B cell (primary cell): ENCODE data around the gene SSU72. TPM values are rescaled to one million over a fixed set of nuclear protein-coding genes. Genes with fewer than 3 reads are reported as not detected.

Experiments used
- ATAC-seq: fragments of 200-7000 bp; cut with Tn5 transposase; one replicate; pipeline ENCODE4 v1.10.0; 2021; ENCODE audit warnings: low read depth, mild to moderate bottlenecking, moderate number of reproducible peaks, moderate library complexity
- CTCF ChIA-PET: fragments of 350-600 bp; sonication (Branson Sonifier 250); formaldehyde crosslinking; loops from one replicate; lab custom pipeline; 2021; ENCODE audit warnings: antibody characterized with exemption, inconsistent platforms; lab: Charles Lee
- POLR2A ChIA-PET: fragments of 350-600 bp; sonication (Branson Sonifier 250); formaldehyde crosslinking; loops from one replicate; lab custom pipeline; 2021; ENCODE audit warnings: antibody characterized with exemption; lab: Charles Lee
- DNase-seq: peaks from one replicate; pipeline ENCODE4 v3.0.0; 2013
- H2AFZ ChIP-seq: 2 replicates; pipeline ENCODE4 v1.6.1; 2012; ENCODE audit warnings: mild to moderate bottlenecking, low read depth, low read length; ENCODE audit not compliant: insufficient read depth, poor library complexity, severe bottlenecking
- H3K27ac ChIP-seq, 2 donors: 1 replicate in 1 of 2; 2 replicates in 1 of 2; pipeline ENCODE4 v1.5.1; 2012 to 2013; ENCODE audit warnings: low read length in 2 of 2, mild to moderate bottlenecking in 2 of 2, moderate library complexity in 1 of 2
- H3K27me3 ChIP-seq, 4 experiments: fragments of 200-600 bp in 1 of 4; sonication (generic) in 1 of 4; replicated peaks in 1 of 4; 1 replicate in 2 of 4; 2 replicates in 2 of 4; pipeline versions ENCODE4 v1.6.1 to v1.7.0; 2013 to 2016; ENCODE audit warnings: low read length in 3 of 4, mild to moderate bottlenecking in 2 of 4, mixed read lengths in 1 of 4, moderate library complexity in 1 of 4; ENCODE audit not compliant: insufficient read depth in 4 of 4, control insufficient read depth in 3 of 4; ENCODE audit errors: control extremely low read depth in 1 of 4
- H3K36me3 ChIP-seq, 2 experiments: replicated peaks in 1 of 2; 1 replicate in 1 of 2; 2 replicates in 1 of 2; pipeline versions ENCODE4 v1.6.1 to v1.7.1; 2013; ENCODE audit warnings: low read length in 1 of 2; ENCODE audit not compliant: insufficient read depth in 2 of 2, control insufficient read depth in 1 of 2; ENCODE audit errors: control extremely low read depth in 1 of 2, extremely low read depth in 1 of 2
- H3K4me1 ChIP-seq, 2 donors: fragments of 200-600 bp in 1 of 2; sonication (generic) in 1 of 2; 1 replicate in 1 of 2; 2 replicates in 1 of 2; pipeline versions ENCODE4 v1.5.1 to v1.6.1; 2013 to 2017; ENCODE audit warnings: low read length in 2 of 2; ENCODE audit not compliant: control insufficient read depth in 2 of 2, insufficient read depth in 2 of 2
- H3K4me2 ChIP-seq: replicated peaks from 2 replicates; pipeline ENCODE3; 2012; ENCODE audit warnings: mild to moderate bottlenecking, low read depth, low read length; ENCODE audit not compliant: poor library complexity, severe bottlenecking
- H3K4me3 ChIP-seq, 5 experiments: fragments of 200-600 bp in 1 of 5; sonication (generic) in 1 of 5; 1 replicate in 3 of 5; 2 replicates in 2 of 5; pipeline versions ENCODE4 v1.5.1 to v1.7.0; 2011 to 2016; ENCODE audit warnings: low read length in 4 of 5, mild to moderate bottlenecking in 4 of 5, low read depth in 2 of 5, control low read depth in 1 of 5, moderate library complexity in 1 of 5; ENCODE audit not compliant: insufficient read depth in 1 of 5; ENCODE audit errors: control extremely low read depth in 1 of 5, extremely low read depth in 1 of 5
- H3K79me2 ChIP-seq: fragments of 200-600 bp; sonication (generic); one replicate; pipeline ENCODE4 v1.6.0; 2016; ENCODE audit warnings: low read length; ENCODE audit not compliant: control insufficient read depth, insufficient read depth
- H3K9ac ChIP-seq: fragments of 200-600 bp; sonication (generic); 2 replicates; pipeline ENCODE4 v1.6.1; 2017; ENCODE audit warnings: mild to moderate bottlenecking, low read length, moderate library complexity
- H3K9me3 ChIP-seq, 3 donors: one replicate each; pipeline versions ENCODE4 v1.6.1 to v1.7.1; 2013; ENCODE audit warnings: low read length in 2 of 3; ENCODE audit not compliant: control insufficient read depth in 2 of 3, insufficient read depth in 1 of 3; ENCODE audit errors: control extremely low read depth in 1 of 3
- H4K20me1 ChIP-seq: 2 replicates; pipeline ENCODE4 v1.6.0; 2012; ENCODE audit warnings: mild to moderate bottlenecking, low read length; ENCODE audit not compliant: insufficient read depth, control insufficient read depth, poor library complexity, severe bottlenecking
- H3K27ac Mint-ChIP-seq: one replicate; pipeline ENCODE4 v1.8.0; 2021; ENCODE audit warnings: mixed read lengths
- H3K27me3 Mint-ChIP-seq: one replicate; pipeline ENCODE4 v1.8.0; 2021; ENCODE audit warnings: mixed read lengths
- H3K4me1 Mint-ChIP-seq: one replicate; pipeline ENCODE4 v1.8.0; 2021; ENCODE audit warnings: mixed read lengths
- H3K4me3 Mint-ChIP-seq: one replicate; pipeline ENCODE4 v1.8.0; 2021; ENCODE audit warnings: mixed read lengths
- H3K9me3 Mint-ChIP-seq: one replicate; pipeline ENCODE4 v1.8.0; 2022; ENCODE audit warnings: mixed read lengths; ENCODE audit not compliant: insufficient read depth
- EZH2 ChIP-seq: IDR thresholded peaks from 2 replicates; pipeline ENCODE4 v1.6.1; 2012; ENCODE audit warnings: borderline replicate concordance, low read depth, mild to moderate bottlenecking, moderate library complexity, low read length; ENCODE audit not compliant: insufficient read depth, poor library complexity, severe bottlenecking
- WGBS: methylation state at CpG from one replicate; pipeline ENCODE4 v1.1.5; 2013; ENCODE audit warnings: missing lambda C conversion rate; ENCODE audit not compliant: insufficient coverage; 5-methylcytosine and 5-hydroxymethylcytosine counted together
- intact Hi-C: fragments of 100-400 bp; cut with micrococcal nuclease; formaldehyde crosslinking; loops from one replicate; pipeline ENCODE4 v1.10.0; 2022
- polyA plus RNA-seq: library from polyadenylated mRNA; depleted of rRNA; stranded (reverse); fragments of >200 nt; gene quantifications from 2 replicates; pipeline ENCODE4 v1.2.3, GENCODE V29; 2012
- total RNA-seq, 2 donors: library from RNA; stranded (reverse); fragments of 120-200 nt in 1 of 2; gene quantifications; 1 replicate in 1 of 2; 2 replicates in 1 of 2; pipeline versions ENCODE4 v1.2.3 to v1.2.4, GENCODE V29; 2013 to 2022
- TF ChIP-seq, protein P1 (sequence below): fragments of 200-600 bp; IDR thresholded peaks from one replicate; pipeline ENCODE4 v1.8.0; 2022; ENCODE audit warnings: antibody characterized with exemption, mild to moderate bottlenecking

Gene SSU72
- total and polyA plus RNA-seq, 2 donors (not counting 1 experiment from before 2014, with no cell fraction given): 86.8 to 112 TPM

DNA sequence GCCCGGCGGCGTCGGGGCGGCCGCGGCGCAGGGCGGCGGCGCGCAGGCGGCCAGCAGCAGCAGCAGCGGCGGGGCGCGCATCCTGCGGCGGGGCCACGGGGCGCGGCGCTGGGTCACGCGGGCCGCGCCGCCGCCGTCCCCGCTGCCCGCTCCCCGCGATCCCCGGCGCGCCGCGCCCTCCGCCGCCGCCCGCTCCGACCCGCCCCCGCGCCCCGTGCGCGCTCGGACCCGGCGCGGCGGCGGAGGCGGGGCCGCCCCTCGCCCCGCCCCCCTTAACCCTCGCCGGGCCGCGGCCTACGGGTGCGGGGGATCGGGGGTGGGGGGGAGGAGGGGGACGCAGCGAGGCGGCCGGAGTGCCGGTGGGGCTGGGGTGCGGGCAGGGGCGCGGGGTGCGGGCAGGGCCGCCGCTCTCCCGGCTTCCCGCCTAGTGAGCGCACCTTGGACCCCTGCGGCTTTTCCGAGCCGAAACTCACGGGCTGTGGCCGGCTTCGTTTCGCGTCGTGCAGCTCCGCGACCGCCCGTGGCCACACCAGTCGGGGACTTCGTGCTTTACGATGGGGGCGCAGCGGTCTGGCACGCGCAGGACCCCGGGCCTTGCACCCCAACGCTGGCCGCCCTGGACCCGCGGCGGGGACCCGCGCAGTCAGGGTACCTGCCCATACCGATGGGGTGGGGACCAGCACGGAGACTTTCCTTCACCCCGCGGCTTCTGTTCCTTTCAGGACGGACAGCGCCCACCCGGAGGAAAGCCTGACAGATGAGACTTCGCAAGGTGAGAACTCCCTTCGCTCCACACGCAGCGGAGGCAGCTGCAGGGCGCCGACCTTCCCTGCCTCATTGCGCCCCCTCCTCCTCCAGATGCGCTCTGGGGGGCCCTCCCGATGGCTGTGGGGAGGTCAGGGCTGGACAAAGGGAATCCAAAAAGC is 25.5 kb upstream of the SSU72 start, which contains the start of gene FNDC10:
Gene FNDC10, minus strand, starts transcription at position 201 of the 926 bp plus-strand sequence. Its CDS starts 120 bp downstream, at position 81.
- Histone ChIP-seq H2AFZ (peak within 1 kb of the TSS; percentile 56), H4K20me1 (no peaks in the 10 kb centered on the region), H3K4me2 (peak within 1 kb of the TSS; percentile 81), H3K79me2 (no peaks in the 10 kb centered on the region), H3K27me3 (peaks cover 0 to 32% (median 7%) of the 10 kb centered on the region in 4 experiments), H3K4me3 (peak within 1 kb of the TSS in 3 of 5 experiments; percentile 32 to 46 (median 34)), H3K4me1 (peaks cover 18 to 35% of the 10 kb centered on the region in 2 donors), H3K27ac (no peak within 1 kb of the TSS), H3K36me3 (no peaks in the 10 kb centered on the region), H3K9ac (peak within 1 kb of the TSS; percentile 26), H3K9me3 (peaks cover 0 to 5% (median 0%) of the 10 kb centered on the region in 3 donors)
- Mint-ChIP-seq H3K9me3 (no peaks in the 10 kb centered on the region), H3K4me1 (peaks cover 28% of the 10 kb centered on the region), H3K27ac (peak within 1 kb of the TSS; percentile 59), H3K4me3 (peak within 1 kb of the TSS; percentile 84), H3K27me3 (peaks cover 11% of the 10 kb centered on the region)
- intact Hi-C loops: no loop called here
- no peak for TF ChIP-seq EZH2
- TF ChIP-seq, protein P1, sequence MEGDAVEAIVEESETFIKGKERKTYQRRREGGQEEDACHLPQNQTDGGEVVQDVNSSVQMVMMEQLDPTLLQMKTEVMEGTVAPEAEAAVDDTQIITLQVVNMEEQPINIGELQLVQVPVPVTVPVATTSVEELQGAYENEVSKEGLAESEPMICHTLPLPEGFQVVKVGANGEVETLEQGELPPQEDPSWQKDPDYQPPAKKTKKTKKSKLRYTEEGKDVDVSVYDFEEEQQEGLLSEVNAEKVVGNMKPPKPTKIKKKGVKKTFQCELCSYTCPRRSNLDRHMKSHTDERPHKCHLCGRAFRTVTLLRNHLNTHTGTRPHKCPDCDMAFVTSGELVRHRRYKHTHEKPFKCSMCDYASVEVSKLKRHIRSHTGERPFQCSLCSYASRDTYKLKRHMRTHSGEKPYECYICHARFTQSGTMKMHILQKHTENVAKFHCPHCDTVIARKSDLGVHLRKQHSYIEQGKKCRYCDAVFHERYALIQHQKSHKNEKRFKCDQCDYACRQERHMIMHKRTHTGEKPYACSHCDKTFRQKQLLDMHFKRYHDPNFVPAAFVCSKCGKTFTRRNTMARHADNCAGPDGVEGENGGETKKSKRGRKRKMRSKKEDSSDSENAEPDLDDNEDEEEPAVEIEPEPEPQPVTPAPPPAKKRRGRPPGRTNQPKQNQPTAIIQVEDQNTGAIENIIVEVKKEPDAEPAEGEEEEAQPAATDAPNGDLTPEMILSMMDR: no peak
- POLR2A ChIA-PET: no interaction called here
- ATAC-seq: peak; percentile 53
- peak; percentile 37 for DNase-seq
- 8% methylated on average over 91 of the region's 125 CpGs for WGBS
- CTCF ChIA-PET: no interaction called here
